H1 (cell line): Measurements from ENCODE around the gene LRRFIP1. TPM values are rescaled to one million over a fixed set of nuclear protein-coding genes. Genes with fewer than 3 reads are reported as not detected.
"Not testable (repeated sequence)": the region's sequence is repeated elsewhere in the genome, so short reads cannot be mapped to it uniquely, and the experiment has no call there.

Experiments used
- CTCF ChIA-PET: fragments of 300-600 bp; sonication (Branson Sonifier 250); formaldehyde crosslinking; loops from one replicate; lab custom pipeline; 2021; ENCODE audit not compliant: partially characterized antibody; lab: Charles Lee
- POLR2A ChIA-PET: fragments of 300-600 bp; sonication (Branson Sonifier 250); formaldehyde crosslinking; loops from one replicate; lab custom pipeline; 2021; ENCODE audit warnings: inconsistent platforms; ENCODE audit not compliant: partially characterized antibody; lab: Charles Lee
- DNase-seq, 2 experiments: peaks; one replicate each; pipeline versions ENCODE4 v3.0.0 to v3.0.0-alpha.2; 2010 to 2022; ENCODE audit warnings: low spot score in 2 of 2, low read depth in 1 of 2, mixed read lengths in 1 of 2
- FAIRE-seq: peaks from 2 replicates; lab custom pipeline; 2011; peaks lifted over from hg19 to GRCh38; lab: Jason Lieb, UNC
- H2AFZ ChIP-seq: 2 replicates; pipeline ENCODE4 v1.8.1; 2012; ENCODE audit warnings: low read length, inconsistent platforms
- H2AK5ac ChIP-seq: 2 replicates; pipeline ENCODE4 v1.6.1; 2013; ENCODE audit warnings: low read depth, low read length
- H2BK120ac ChIP-seq: replicated peaks from 2 replicates; pipeline ENCODE3; 2013; ENCODE audit warnings: low read depth, low read length, inconsistent platforms
- H2BK12ac ChIP-seq: 2 replicates; pipeline ENCODE4 v1.6.1; 2013; ENCODE audit warnings: low read depth, low read length
- H2BK15ac ChIP-seq: 2 replicates; pipeline ENCODE4 v1.6.1; 2013; ENCODE audit warnings: low read length
- H2BK20ac ChIP-seq: 2 replicates; pipeline ENCODE4 v1.6.1; 2013; ENCODE audit warnings: low read length
- H2BK5ac ChIP-seq: 2 replicates; pipeline ENCODE4 v1.6.1; 2013; ENCODE audit warnings: low read depth, low read length
- H3K14ac ChIP-seq: 2 replicates; pipeline ENCODE4 v1.6.1; 2013; ENCODE audit warnings: inconsistent platforms; ENCODE audit not compliant: insufficient read length
- H3K18ac ChIP-seq: 2 replicates; pipeline ENCODE4 v1.6.1; 2013; ENCODE audit warnings: low read length; ENCODE audit errors: extremely low read depth
- H3K23ac ChIP-seq: 2 replicates; pipeline ENCODE4 v1.6.1; 2013; ENCODE audit warnings: inconsistent platforms; ENCODE audit not compliant: insufficient read length
- H3K23me2 ChIP-seq: 2 replicates; pipeline ENCODE4 v1.6.1; 2013; ENCODE audit warnings: low read depth, low read length
- H3K27ac ChIP-seq: 2 replicates; pipeline ENCODE4 v1.6.1; 2011; ENCODE audit warnings: low read depth, low read length, inconsistent platforms
- H3K27me3 ChIP-seq, 4 experiments: replicated peaks in 1 of 4; 1 replicate in 1 of 4; 2 replicates in 3 of 4; pipeline versions ENCODE4 v1.6.1 to v1.8.1; 2011 to 2013; ENCODE audit warnings: low read length in 3 of 4, mild to moderate bottlenecking in 3 of 4, inconsistent platforms in 2 of 4, mixed read lengths in 2 of 4, moderate library complexity in 1 of 4; ENCODE audit not compliant: control insufficient read depth in 3 of 4, insufficient read depth in 3 of 4; ENCODE audit errors: extremely low read depth in 1 of 4
- H3K36me3 ChIP-seq, 4 experiments: 2 replicates each; pipeline versions ENCODE4 v1.6.1 to v1.8.1; 2011 to 2013; ENCODE audit warnings: mild to moderate bottlenecking in 4 of 4, low read length in 3 of 4, moderate library complexity in 2 of 4, control low read depth in 1 of 4, inconsistent platforms in 1 of 4; ENCODE audit not compliant: insufficient read depth in 4 of 4, control insufficient read depth in 2 of 4
- H3K4ac ChIP-seq: replicated peaks from 2 replicates; pipeline ENCODE3; 2013; ENCODE audit warnings: low read length, low read depth, mixed read lengths, inconsistent platforms; ENCODE audit not compliant: insufficient read length
- H3K4me1 ChIP-seq, 4 experiments: replicated peaks in 1 of 4; 1 replicate in 1 of 4; 2 replicates in 3 of 4; pipeline versions ENCODE4 v1.6.1 to v1.8.1; 2011 to 2013; ENCODE audit warnings: low read length in 3 of 4, inconsistent platforms in 2 of 4, mixed read lengths in 1 of 4; ENCODE audit not compliant: insufficient read depth in 4 of 4, control insufficient read depth in 3 of 4
- H3K4me2 ChIP-seq, 2 experiments: 2 replicates each; pipeline versions ENCODE4 v1.6.1 to v1.8.1; 2011 to 2013; ENCODE audit warnings: low read depth in 2 of 2, low read length in 2 of 2, control low read depth in 1 of 2, inconsistent platforms in 1 of 2, mild to moderate bottlenecking in 1 of 2; ENCODE audit not compliant: insufficient read depth in 1 of 2
- H3K4me3 ChIP-seq, 4 experiments: fragments of 200-600, 300-600 bp in 1 of 4; sonication (generic), shearing (Covaris generic), sonication (Bioruptor Twin) in 1 of 4; 2 replicates each; pipeline versions ENCODE4 v1.5.1 to v1.8.1; 2011 to 2016; ENCODE audit warnings: low read length in 4 of 4, low read depth in 3 of 4, control low read depth in 2 of 4, inconsistent platforms in 2 of 4, mild to moderate bottlenecking in 2 of 4, mixed read lengths in 1 of 4, moderate library complexity in 1 of 4; ENCODE audit not compliant: insufficient read depth in 2 of 4; ENCODE audit errors: extremely low read depth in 1 of 4
- H3K56ac ChIP-seq: replicated peaks from 2 replicates; pipeline ENCODE3; 2013; ENCODE audit warnings: low read depth, mild to moderate bottlenecking, mixed read lengths, low read length, inconsistent platforms; ENCODE audit not compliant: insufficient read length
- H3K79me1 ChIP-seq: 2 replicates; pipeline ENCODE4 v1.6.1; 2013; ENCODE audit warnings: low read depth, low read length, control low read depth
- H3K79me2 ChIP-seq, 2 experiments: 2 replicates each; pipeline versions ENCODE4 v1.6.1 to v1.8.1; 2012 to 2013; ENCODE audit warnings: low read length in 2 of 2, mild to moderate bottlenecking in 2 of 2, inconsistent platforms in 1 of 2; ENCODE audit not compliant: insufficient read depth in 2 of 2, control insufficient read depth in 1 of 2
- H3K9ac ChIP-seq, 4 experiments: replicated peaks in 1 of 4; 1 replicate in 1 of 4; 2 replicates in 3 of 4; pipeline versions ENCODE4 v1.6.1 to v1.8.1; 2011 to 2013; ENCODE audit warnings: low read depth in 3 of 4, low read length in 3 of 4, control low read depth in 2 of 4, mild to moderate bottlenecking in 2 of 4, moderate library complexity in 2 of 4, inconsistent platforms in 1 of 4; ENCODE audit errors: extremely low read depth in 1 of 4
- H3K9me3 ChIP-seq, 2 experiments: 2 replicates each; pipeline versions ENCODE4 v1.6.1 to v1.8.1; 2012 to 2013; ENCODE audit warnings: mild to moderate bottlenecking in 2 of 2, moderate library complexity in 2 of 2, control low read depth in 1 of 2, inconsistent platforms in 1 of 2, low read depth in 1 of 2, low read length in 1 of 2, mixed read lengths in 1 of 2; ENCODE audit not compliant: insufficient read depth in 2 of 2
- H4K20me1 ChIP-seq, 2 experiments: replicated peaks in 1 of 2; 2 replicates each; pipeline versions ENCODE3 to v1.8.1; 2011 to 2013; ENCODE audit warnings: inconsistent platforms in 2 of 2, low read length in 2 of 2, mild to moderate bottlenecking in 1 of 2; ENCODE audit not compliant: insufficient read depth in 2 of 2, control insufficient read depth in 1 of 2
- H4K5ac ChIP-seq: 2 replicates; pipeline ENCODE4 v1.6.1; 2013; ENCODE audit warnings: low read length, low read depth, mixed read lengths, inconsistent platforms; ENCODE audit not compliant: insufficient read length
- H4K8ac ChIP-seq: 2 replicates; pipeline ENCODE4 v1.8.0; 2013; ENCODE audit warnings: mild to moderate bottlenecking, moderate library complexity, low read length, inconsistent platforms; ENCODE audit not compliant: insufficient read depth; ENCODE audit errors: extremely low read depth
- H4K91ac ChIP-seq: replicated peaks from 2 replicates; pipeline ENCODE3; 2013; ENCODE audit warnings: low read length, mixed read lengths, inconsistent platforms; ENCODE audit not compliant: insufficient read length
- FOSL1 ChIP-seq: IDR thresholded peaks from 2 replicates; pipeline ENCODE4 v1.6.1; 2011; ENCODE audit warnings: mild to moderate bottlenecking, low read depth, low read length, moderate library complexity; ENCODE audit not compliant: insufficient read depth
- WGBS, 2 experiments: shearing (Covaris generic) in 1 of 2; methylation state at CpG; one replicate each; pipeline versions ENCODE4 v1.1.6 to v1.1.7; 2013 to 2015; ENCODE audit warnings: low lambda C conversion rate in 2 of 2, mixed read lengths in 2 of 2, inconsistent platforms in 1 of 2, low coverage in 1 of 2, missing lambda C conversion rate in 1 of 2; ENCODE audit not compliant: insufficient replicate concordance in 2 of 2, insufficient coverage in 1 of 2, insufficient read length in 1 of 2; ENCODE audit errors: extremely low coverage in 1 of 2, missing lambda C conversion rate in 1 of 2; 5-methylcytosine and 5-hydroxymethylcytosine counted together
- polyA plus RNA-seq, 7 experiments: library from polyadenylated mRNA; depleted of rRNA in 3 of 7; stranded (reverse) in 5 of 7; unstranded in 2 of 7; fragments of >200 nt in 5 of 7; fragments of 200-250 nt in 2 of 7; gene quantifications; 1 replicate in 5 of 7; 2 replicates in 1 of 7; 4 replicates in 1 of 7; pipeline versions ENCODE4 v1.2.1 to v1.2.3, GENCODE V29; 2011 to 2013; ENCODE audit warnings: missing spikeins in 2 of 7, mixed read lengths in 2 of 7
- total RNA-seq: library from RNA; stranded (reverse); fragmentation: NEBNext Ultra II Directional; extraction: Animal tissue kit (Norgen Biotek cat#: 25700); gene quantifications from 2 replicates; pipeline ENCODE4 v1.2.1, GENCODE V29; 2021

LRRFIP1 gene
- total and polyA plus RNA-seq, 2 of the 8 experiments (the other 6 are each of a cell fraction or from before 2014, with no cell fraction given) = 12.1 to 75.8 TPM

DNA sequence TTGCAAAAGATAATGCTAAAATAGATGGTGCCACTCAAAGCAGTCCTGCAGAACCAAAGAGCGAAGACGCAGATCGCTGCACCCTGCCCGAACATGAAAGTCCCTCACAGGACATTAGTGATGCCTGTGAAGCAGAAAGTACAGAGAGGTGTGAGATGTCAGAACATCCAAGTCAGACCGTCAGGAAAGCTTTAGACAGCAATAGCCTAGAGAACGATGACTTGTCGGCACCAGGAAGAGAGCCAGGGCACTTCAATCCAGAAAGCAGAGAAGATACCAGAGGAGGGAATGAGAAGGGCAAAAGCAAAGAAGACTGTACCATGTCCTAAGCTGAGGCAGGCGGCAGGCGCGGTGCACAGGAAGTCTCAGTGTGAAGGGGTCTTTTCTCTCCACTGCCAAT, 136.4 kb downstream of the LRRFIP1 start (continued):
- no peak for TF ChIP-seq FOSL1

DNA sequence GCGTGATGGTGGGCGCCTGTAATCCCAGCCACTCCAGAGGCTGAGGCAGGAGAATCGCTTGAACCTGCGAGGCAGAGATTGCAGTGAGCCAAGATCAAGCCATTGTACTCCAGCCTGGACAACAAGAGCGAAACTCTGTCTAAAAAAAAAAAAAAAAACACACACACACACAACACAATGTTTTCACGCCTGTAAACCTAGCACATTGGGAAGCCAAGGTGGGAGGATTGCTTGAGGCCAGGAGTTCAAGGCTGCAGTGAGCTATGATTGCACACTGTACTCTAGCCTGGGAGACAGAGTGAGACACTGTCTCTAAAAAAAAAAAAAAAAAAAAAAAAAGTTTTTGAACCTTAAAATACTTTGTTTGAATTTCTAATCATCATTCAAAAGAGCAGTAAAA, 137.7 kb downstream of the LRRFIP1 start:
- H3K23ac ChIP-seq, H2BK120ac ChIP-seq, POLR2A ChIA-PET, H3K79me2 ChIP-seq, H2AFZ ChIP-seq, H3K23me2 ChIP-seq, H3K9me3 ChIP-seq, FAIRE-seq, H3K4me2 ChIP-seq, H3K56ac ChIP-seq, H2AK5ac ChIP-seq, H3K79me1 ChIP-seq, H3K27me3 ChIP-seq, H3K4ac ChIP-seq, H3K4me1 ChIP-seq, H2BK15ac ChIP-seq, H3K14ac ChIP-seq, H4K20me1 ChIP-seq, H2BK20ac ChIP-seq, H3K27ac ChIP-seq, H2BK12ac ChIP-seq, H3K18ac ChIP-seq, DNase-seq, H3K9ac ChIP-seq, H4K8ac ChIP-seq, H2BK5ac ChIP-seq, H4K5ac ChIP-seq, H4K91ac ChIP-seq, H3K4me3 ChIP-seq: not testable (repeated sequence)
- CTCF ChIA-PET = interaction anchor here (0.6 to 1.1 kb wide), 2 partner anchors 36 to 453 kb away, joined by 4 read pairs; no protein-coding TSS in a partner anchor
- 94% methylated on average over 5 of the region's 6 CpGs; no CpG with 5 or more reads in 1 of the 2 experiments for WGBS, 2 experiments
- H3K36me3 ChIP-seq = peaks cover 4 to 18% (median 11%) of the 10 kb centered on the region in 4 experiments; a peak in 6 of 8 replicates
